ENCODE measurements around the gene CNN1. TPM values are rescaled to one million over a fixed set of nuclear protein-coding genes. Genes with fewer than 3 reads are reported as not detected.

CNN1 gene
- total and polyA plus RNA-seq, 11 donors: 68.6 to 979 (median 164) TPM

- intact Hi-C loops (cut with DNase I): loop anchor here in 1 of 10 donors (10.0 kb wide), 1 partner anchor 50 kb away; no protein-coding TSS in a partner anchor
- Histone ChIP-seq H3K9me3 (no peaks in the 10 kb centered on the region), H3K4me3 (no peak overlapping the region), H3K36me3 (no peaks in the 10 kb centered on the region), H3K27me3 (peaks cover 0 to 10% (median 0%) of the 10 kb centered on the region in 9 donors), H3K27ac (peak overlapping the region in 5 of 12 donors; percentile 81 to 97 (median 86)), H3K4me1 (peaks cover 0 to 28% (median 17%) of the 10 kb centered on the region in 12 donors)
- ATAC-seq: no peak
- TF ChIP-seq POLR2A (IDR thresholded peaks at IDR 0.05) (no peak), CTCF (IDR thresholded peaks at IDR 0.05) (no peak)
- 80 to 89% (median 85%) methylated on average over 1 of the region's 1 CpG for WGBS, 4 donors
- no peak for DNase-seq
Observed at GRCh38 chr19:11534538-11534937, 4.1 kb upstream of the CNN1 start.

- no peak for TF ChIP-seq POLR2A (IDR thresholded peaks at IDR 0.05)
- Histone ChIP-seq H3K4me3 (no peak overlapping the region), H3K36me3 (no peaks in the 10 kb centered on the region), H3K9me3 (no peaks in the 10 kb centered on the region), H3K27ac (peak overlapping the region in 11 of 12 donors; percentile 61 to 97 (median 86)), H3K27me3 (peaks cover 0 to 14% (median 2%) of the 10 kb centered on the region in 9 donors), H3K4me1 (peaks cover 0 to 30% (median 16%) of the 10 kb centered on the region in 12 donors)
- 46 to 68% (median 56%) methylated on average over 5 of the region's 5 CpGs for WGBS, 4 donors
- ATAC-seq (no peak), DNase-seq (no peak)
- intact Hi-C loops (cut with DNase I): loop anchor here in 1 of 10 donors (10.0 kb wide), 1 partner anchor 50 kb away; no protein-coding TSS in a partner anchor
Observed at GRCh38 chr19:11534948-11535347, 3.7 kb upstream of the CNN1 start.

GRCh38 chr19:11535792-11536595 is 2.7 kb upstream of the CNN1 start:
- Histone ChIP-seq H3K36me3 (no peaks in the 10 kb centered on the region), H3K27ac (peak overlapping the region; percentile 59 to 97 (median 85)), H3K9me3 (no peaks in the 10 kb centered on the region), H3K4me3 (peak overlapping the region in 10 of 12 donors; percentile 25 to 61 (median 50)), H3K4me1 (peaks cover 0 to 33% (median 16%) of the 10 kb centered on the region in 12 donors), H3K27me3 (peaks cover 0 to 14% (median 2%) of the 10 kb centered on the region in 9 donors)
- DNase-seq: peak; percentile 90 to 96 (median 93)
- peak; percentile 74 to 90 (median 84) for ATAC-seq
- intact Hi-C loops (cut with DNase I): loop anchor here in 1 of 10 donors (10.0 kb wide), 1 partner anchor 49 kb away; no protein-coding TSS in a partner anchor
- TF ChIP-seq POLR2A (IDR thresholded peaks at IDR 0.05) (peak; percentile 62 to 75), CTCF (IDR thresholded peaks at IDR 0.05) (peak; percentile 90 to 99 (median 94))
- 11 to 26% (median 12%) methylated on average over 25 to 54 of the region's 54 CpGs for WGBS, 4 donors

- DNase-seq (peak in 4 of 5 donors; percentile 52 to 63 (median 57)), ATAC-seq (peak in 3 of 4 donors; percentile 58 to 61 (median 58))
- WGBS, 4 donors: 8 to 19% (median 10%) methylated on average over 14 to 36 of the region's 36 CpGs
- Histone ChIP-seq H3K9me3 (no peaks in the 10 kb centered on the region), H3K4me3 (peak overlapping the region in 11 of 12 donors; percentile 36 to 64 (median 43)), H3K36me3 (peaks cover 0 to 6% (median 0%) of the 10 kb centered on the region in 9 donors), H3K27me3 (peaks cover 0 to 14% (median 2%) of the 10 kb centered on the region in 9 donors), H3K4me1 (peaks cover 0 to 33% (median 16%) of the 10 kb centered on the region in 12 donors), H3K27ac (peak overlapping the region in 11 of 12 donors; percentile 44 to 97 (median 84))
- intact Hi-C loops (cut with DNase I): loop anchor here in 1 of 10 donors (10.0 kb wide), 1 partner anchor 45 kb away; no protein-coding TSS in a partner anchor
- TF ChIP-seq CTCF (IDR thresholded peaks at IDR 0.05) (no peak), POLR2A (IDR thresholded peaks at IDR 0.05) (peak; percentile 13 to 50)
Observed at GRCh38 chr19:11539495-11540365, 1.1 kb downstream of the CNN1 start.

All from heart left ventricle (tissue), 16 donors.